Measurements from ENCODE around the gene SGCD. TPM values are rescaled to one million over a fixed set of nuclear protein-coding genes. Genes with fewer than 3 reads are reported as not detected.

SGCD gene
- total RNA-seq, 4 donors from 2014 or later: 3.4 to 86.5 (median 8.1) TPM

DNA sequence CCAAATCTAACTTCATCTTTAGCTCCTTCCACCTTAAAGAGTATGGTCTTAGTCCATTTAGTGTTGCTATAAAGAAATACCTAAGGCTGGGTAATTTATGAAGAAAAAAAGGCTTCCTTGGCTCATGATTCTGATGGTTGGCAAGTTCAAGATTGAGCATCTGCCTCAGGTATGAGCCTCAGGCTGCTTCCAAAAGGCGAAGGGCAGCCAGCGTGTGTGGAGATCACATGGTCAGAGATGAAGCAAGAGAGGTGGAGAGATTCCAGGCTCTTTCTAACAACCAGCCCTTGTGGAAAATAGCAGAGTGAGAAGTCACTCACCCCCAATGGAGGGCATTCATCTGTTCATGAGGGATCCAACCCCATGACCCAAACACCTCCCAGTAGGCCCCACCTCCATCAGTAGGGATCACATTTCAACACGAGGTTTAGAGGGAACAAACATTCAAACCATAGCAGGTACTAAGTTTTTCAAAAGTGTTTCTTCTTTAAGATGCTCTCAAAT lies 225.9 kb downstream of the SGCD start:
- no peak for TF ChIP-seq POLR2A (IDR thresholded peaks at IDR 0.05)
- TF ChIP-seq, protein P1, sequence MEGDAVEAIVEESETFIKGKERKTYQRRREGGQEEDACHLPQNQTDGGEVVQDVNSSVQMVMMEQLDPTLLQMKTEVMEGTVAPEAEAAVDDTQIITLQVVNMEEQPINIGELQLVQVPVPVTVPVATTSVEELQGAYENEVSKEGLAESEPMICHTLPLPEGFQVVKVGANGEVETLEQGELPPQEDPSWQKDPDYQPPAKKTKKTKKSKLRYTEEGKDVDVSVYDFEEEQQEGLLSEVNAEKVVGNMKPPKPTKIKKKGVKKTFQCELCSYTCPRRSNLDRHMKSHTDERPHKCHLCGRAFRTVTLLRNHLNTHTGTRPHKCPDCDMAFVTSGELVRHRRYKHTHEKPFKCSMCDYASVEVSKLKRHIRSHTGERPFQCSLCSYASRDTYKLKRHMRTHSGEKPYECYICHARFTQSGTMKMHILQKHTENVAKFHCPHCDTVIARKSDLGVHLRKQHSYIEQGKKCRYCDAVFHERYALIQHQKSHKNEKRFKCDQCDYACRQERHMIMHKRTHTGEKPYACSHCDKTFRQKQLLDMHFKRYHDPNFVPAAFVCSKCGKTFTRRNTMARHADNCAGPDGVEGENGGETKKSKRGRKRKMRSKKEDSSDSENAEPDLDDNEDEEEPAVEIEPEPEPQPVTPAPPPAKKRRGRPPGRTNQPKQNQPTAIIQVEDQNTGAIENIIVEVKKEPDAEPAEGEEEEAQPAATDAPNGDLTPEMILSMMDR (IDR thresholded peaks at IDR 0.05): no peak
- Histone ChIP-seq H3K27ac (no peak overlapping the region), H3K4me3 (no peak overlapping the region), H3K36me3 (no peaks in the 10 kb centered on the region), H3K4me1 (no peaks in the 10 kb centered on the region), H3K9me3 (no peaks in the 10 kb centered on the region), H3K27me3 (no peaks in the 10 kb centered on the region)
- intact Hi-C loops (cut with DNase I; ENCODE audit: low total_unique reads): no loop called here
- DNase-seq: no peak

DNA sequence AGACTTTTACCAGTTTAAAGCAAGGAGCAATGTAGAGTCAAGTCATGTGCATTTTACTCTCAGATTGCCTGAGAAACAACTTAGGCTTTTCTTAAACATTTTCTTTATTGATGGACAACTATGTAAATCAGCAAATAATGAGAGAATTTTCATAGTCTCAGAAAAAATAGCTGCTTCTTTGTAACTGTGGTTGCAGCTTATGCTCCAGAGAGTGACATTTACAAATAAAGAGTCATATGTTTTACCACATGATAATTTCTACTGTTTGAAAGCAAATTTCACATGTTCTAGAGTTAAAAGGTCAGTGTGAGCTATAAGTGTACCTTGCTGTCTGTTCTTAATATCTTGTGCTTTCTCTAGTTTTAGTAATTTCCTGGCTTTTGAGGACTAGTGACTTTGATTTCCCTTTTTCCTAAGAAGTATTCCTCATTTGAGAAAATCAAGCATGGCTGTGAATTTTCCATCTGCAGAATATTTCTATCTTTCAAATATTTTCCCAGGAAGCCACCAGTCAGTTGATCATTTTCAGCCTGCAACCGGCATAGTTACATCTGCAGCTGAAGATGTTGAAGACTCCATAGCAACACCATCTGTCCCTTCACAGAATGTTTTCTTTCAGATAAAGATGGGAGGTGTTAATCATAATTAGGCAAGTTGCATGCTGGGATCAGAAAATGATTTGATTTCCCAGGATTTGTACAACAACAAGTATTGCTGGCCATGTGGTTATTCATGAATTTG lies 229.9 kb downstream of the SGCD start:
- intact Hi-C loops (cut with DNase I; ENCODE audit: low total_unique reads): no loop called here
- no peak for DNase-seq
- no peak overlapping the region for H3K4me3 ChIP-seq
- H3K4me1 ChIP-seq: no peaks in the 10 kb centered on the region
- H3K27me3 ChIP-seq: no peaks in the 10 kb centered on the region
- no peak overlapping the region for H3K27ac ChIP-seq
- H3K36me3 ChIP-seq: no peaks in the 10 kb centered on the region
- no peaks in the 10 kb centered on the region for H3K9me3 ChIP-seq
- no peak for TF ChIP-seq POLR2A (IDR thresholded peaks at IDR 0.05)
- TF ChIP-seq, protein P1 (IDR thresholded peaks at IDR 0.05): no peak

DNA sequence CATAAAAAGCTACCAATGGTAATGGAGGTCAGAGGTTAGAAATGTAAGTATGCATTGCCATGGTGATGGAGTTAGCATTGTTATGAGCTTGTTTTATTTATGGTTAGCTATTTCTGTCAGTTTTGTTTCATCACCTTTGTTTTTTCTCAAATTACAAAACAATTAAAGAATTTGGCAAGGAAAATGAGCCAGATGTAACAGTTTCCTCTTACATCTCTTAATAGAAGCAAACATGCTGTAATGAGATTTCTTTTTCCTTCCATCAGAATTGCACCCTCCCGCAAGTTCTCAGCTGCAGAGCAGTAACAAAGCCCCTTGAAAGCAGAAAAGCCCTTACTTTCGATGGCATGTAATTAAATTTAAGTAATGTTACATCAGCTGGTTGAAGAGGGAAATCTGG lies 233.0 kb downstream of the SGCD start:
- H3K27ac ChIP-seq: no peak overlapping the region
- no peak for DNase-seq
- no peaks in the 10 kb centered on the region for H3K36me3 ChIP-seq
- no peaks in the 10 kb centered on the region for H3K27me3 ChIP-seq
- H3K4me3 ChIP-seq: no peak overlapping the region
- no peaks in the 10 kb centered on the region for H3K9me3 ChIP-seq
- intact Hi-C loops (cut with DNase I; ENCODE audit: low total_unique reads): no loop called here
- H3K4me1 ChIP-seq: no peaks in the 10 kb centered on the region
- TF ChIP-seq, protein P1 (IDR thresholded peaks at IDR 0.05): no peak
- TF ChIP-seq POLR2A (IDR thresholded peaks at IDR 0.05): no peak

DNA sequence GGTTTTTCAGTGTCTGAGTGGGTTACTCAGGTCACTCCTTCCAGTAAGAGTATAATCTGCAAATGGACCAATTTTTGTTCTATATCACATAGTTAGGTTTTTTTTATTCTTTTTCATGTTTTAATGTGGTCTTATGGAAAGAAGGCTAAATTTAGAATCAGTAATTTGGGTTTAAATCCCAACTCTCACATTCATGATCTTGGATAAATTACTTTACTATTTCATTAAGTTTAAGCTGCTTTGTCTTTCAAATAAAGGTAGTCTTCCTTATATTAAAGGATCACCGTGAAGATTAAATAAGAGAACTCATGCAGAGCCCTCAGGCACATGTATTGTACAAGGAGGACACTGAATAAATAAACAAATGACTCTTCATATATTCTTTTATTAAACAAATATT lies 234.7 kb downstream of the SGCD start:
- DNase-seq: no peak
- H3K27ac ChIP-seq: no peak overlapping the region
- intact Hi-C loops (cut with DNase I; ENCODE audit: low total_unique reads): no loop called here
- no peaks in the 10 kb centered on the region for H3K9me3 ChIP-seq
- TF ChIP-seq, protein P1 (IDR thresholded peaks at IDR 0.05): no peak
- no peak for TF ChIP-seq POLR2A (IDR thresholded peaks at IDR 0.05)
- no peak overlapping the region for H3K4me3 ChIP-seq
- H3K27me3 ChIP-seq: no peaks in the 10 kb centered on the region
- H3K4me1 ChIP-seq: no peaks in the 10 kb centered on the region
- no peaks in the 10 kb centered on the region for H3K36me3 ChIP-seq

DNA sequence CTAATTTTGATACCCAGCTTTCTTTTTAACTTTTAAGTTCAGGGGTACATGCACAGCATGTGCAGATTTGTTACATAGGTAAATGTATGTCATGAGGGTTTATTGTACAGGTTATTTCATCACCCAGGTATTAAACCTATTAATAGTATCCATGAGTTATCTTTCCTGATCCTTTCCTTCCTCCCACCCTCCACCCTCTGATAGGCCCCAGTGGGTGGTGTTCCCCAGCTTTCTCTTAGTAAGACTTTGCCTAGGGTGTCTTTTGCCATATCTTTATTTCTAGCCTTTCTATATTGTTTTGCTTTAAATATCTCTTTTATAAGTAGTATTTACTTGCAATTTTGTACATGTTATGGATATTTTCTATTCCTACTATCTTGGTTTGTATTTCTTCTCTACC lies 243.7 kb downstream of the SGCD start:
- no peaks in the 10 kb centered on the region for H3K27me3 ChIP-seq
- no peaks in the 10 kb centered on the region for H3K4me1 ChIP-seq
- no peaks in the 10 kb centered on the region for H3K36me3 ChIP-seq
- TF ChIP-seq POLR2A (IDR thresholded peaks at IDR 0.05): no peak
- no peaks in the 10 kb centered on the region for H3K9me3 ChIP-seq
- intact Hi-C loops (cut with DNase I; ENCODE audit: low total_unique reads): no loop called here
- H3K27ac ChIP-seq: no peak overlapping the region
- no peak overlapping the region for H3K4me3 ChIP-seq
- no peak for DNase-seq

Measured in uterus (tissue), 4 donors.